HG03066 (cell line): ENCODE data around the gene HTRA3.

Source experiments
- ATAC-seq: cut with Tn5 transposase; IDR thresholded peaks from one replicate; pipeline ENCODE4 v1.9.1; 2021; ENCODE audit warnings: low read depth; ENCODE audit not compliant: unreplicated experiment

The HTRA3 gene

GRCh38 chr4:8265171-8265929 is 4.2 kb upstream of the HTRA3 start:
- no peak for ATAC-seq

GRCh38 chr4:8266088-8266487 is 3.5 kb upstream of the HTRA3 start:
- ATAC-seq, result no peak

GRCh38 chr4:8266508-8266907 is 3.0 kb upstream of the HTRA3 start:
- ATAC-seq, result no peak

- no peak for ATAC-seq
These were observed 2.5 kb upstream of the HTRA3 start for GRCh38 chr4:8267077-8267476.

GRCh38 chr4:8268211-8268610 is 1.3 kb upstream of the HTRA3 start:
- ATAC-seq, result no peak

- no peak for ATAC-seq
These were observed 536 bp upstream of the HTRA3 start for GRCh38 chr4:8268901-8269534.

- ATAC-seq, result no peak
These were observed 841 bp downstream of the HTRA3 start for GRCh38 chr4:8270418-8270771.

- no peak for ATAC-seq
These were observed 1.6 kb downstream of the HTRA3 start for GRCh38 chr4:8270912-8271815.

- ATAC-seq, result no peak
These were observed 2.3 kb downstream of the HTRA3 start for GRCh38 chr4:8271821-8272220.

- ATAC-seq, result no peak
These were observed 3.2 kb downstream of the HTRA3 start for GRCh38 chr4:8272472-8273428.

GRCh38 chr4:8273450-8273849 is 3.9 kb downstream of the HTRA3 start:
- ATAC-seq, result no peak

- ATAC-seq, result no peak
These were observed 4.6 kb downstream of the HTRA3 start for GRCh38 chr4:8274066-8274652.

- ATAC-seq, result no peak
These were observed 5.4 kb downstream of the HTRA3 start for GRCh38 chr4:8274765-8275547.

- ATAC-seq, result no peak
These were observed 6.0 kb downstream of the HTRA3 start for GRCh38 chr4:8275548-8275910.

- no peak for ATAC-seq
These were observed 7.0 kb downstream of the HTRA3 start for GRCh38 chr4:8276358-8277240.

GRCh38 chr4:8277356-8278008 is 7.9 kb downstream of the HTRA3 start:
- ATAC-seq, result no peak

- ATAC-seq, result no peak
These were observed 8.4 kb downstream of the HTRA3 start for GRCh38 chr4:8278009-8278395.
